C4-2B (cell line): ENCODE results near the gene GRIP1.

Experiments
- H3K27ac ChIP-seq: fragments of 450-650 bp; 2 replicates; pipeline ENCODE4 v1.5.1; 2017
- ZFX ChIP-seq: fragments of 450-650 bp; IDR thresholded peaks from 2 replicates; pipeline ENCODE4 v1.6.1; 2017
- TF ChIP-seq, protein P1 (sequence below): fragments of 450-650 bp; conservative IDR thresholded peaks from 2 replicates; pipeline ENCODE4 v1.5.1; 2017; ENCODE audit warnings: mild to moderate bottlenecking

The GRIP1 gene

DNA sequence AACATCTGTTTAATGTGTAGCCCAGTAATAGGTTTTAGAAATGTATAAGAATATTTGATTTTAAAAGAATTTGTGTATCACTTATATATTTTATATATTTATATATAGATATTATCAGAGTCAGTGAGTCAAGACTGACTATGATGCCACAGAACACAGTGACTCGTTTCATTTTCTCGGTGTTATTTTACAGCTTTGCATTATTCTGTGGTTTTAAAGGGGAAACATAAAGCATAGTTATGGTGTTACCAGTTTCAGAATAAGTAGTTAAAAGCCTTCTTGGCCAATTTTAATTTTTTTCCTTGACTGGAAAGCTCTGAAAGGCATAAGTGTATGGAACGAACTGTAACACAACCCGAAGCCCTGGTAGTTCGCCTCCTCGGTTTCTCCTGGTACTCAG is 91.0 kb downstream of the GRIP1 start:
- H3K27ac ChIP-seq: no peak overlapping the region
- TF ChIP-seq ZFX: no peak
- TF ChIP-seq, protein P1, sequence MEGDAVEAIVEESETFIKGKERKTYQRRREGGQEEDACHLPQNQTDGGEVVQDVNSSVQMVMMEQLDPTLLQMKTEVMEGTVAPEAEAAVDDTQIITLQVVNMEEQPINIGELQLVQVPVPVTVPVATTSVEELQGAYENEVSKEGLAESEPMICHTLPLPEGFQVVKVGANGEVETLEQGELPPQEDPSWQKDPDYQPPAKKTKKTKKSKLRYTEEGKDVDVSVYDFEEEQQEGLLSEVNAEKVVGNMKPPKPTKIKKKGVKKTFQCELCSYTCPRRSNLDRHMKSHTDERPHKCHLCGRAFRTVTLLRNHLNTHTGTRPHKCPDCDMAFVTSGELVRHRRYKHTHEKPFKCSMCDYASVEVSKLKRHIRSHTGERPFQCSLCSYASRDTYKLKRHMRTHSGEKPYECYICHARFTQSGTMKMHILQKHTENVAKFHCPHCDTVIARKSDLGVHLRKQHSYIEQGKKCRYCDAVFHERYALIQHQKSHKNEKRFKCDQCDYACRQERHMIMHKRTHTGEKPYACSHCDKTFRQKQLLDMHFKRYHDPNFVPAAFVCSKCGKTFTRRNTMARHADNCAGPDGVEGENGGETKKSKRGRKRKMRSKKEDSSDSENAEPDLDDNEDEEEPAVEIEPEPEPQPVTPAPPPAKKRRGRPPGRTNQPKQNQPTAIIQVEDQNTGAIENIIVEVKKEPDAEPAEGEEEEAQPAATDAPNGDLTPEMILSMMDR: no peak

DNA sequence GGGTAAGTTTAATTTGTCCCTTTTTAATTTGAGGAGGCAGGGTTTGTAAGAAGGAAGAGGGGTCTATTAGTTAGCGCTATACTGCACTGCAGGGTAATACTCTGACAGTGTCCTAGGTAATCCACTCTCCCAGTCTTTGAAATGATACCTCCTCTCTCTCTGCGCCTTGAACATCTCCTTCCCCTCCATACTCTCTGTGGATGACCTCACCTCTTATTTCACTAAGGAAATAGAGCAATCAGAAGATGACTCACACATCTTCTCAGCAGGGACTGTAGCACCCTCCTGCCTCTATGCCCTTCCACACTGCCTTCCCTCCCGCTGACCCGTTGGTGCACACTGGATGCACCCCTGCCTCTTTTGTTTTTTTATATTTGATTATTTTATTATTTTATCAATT is 94.2 kb downstream of the GRIP1 start:
- TF ChIP-seq, protein P1: no peak
- TF ChIP-seq ZFX: no peak
- H3K27ac ChIP-seq: no peak overlapping the region

DNA sequence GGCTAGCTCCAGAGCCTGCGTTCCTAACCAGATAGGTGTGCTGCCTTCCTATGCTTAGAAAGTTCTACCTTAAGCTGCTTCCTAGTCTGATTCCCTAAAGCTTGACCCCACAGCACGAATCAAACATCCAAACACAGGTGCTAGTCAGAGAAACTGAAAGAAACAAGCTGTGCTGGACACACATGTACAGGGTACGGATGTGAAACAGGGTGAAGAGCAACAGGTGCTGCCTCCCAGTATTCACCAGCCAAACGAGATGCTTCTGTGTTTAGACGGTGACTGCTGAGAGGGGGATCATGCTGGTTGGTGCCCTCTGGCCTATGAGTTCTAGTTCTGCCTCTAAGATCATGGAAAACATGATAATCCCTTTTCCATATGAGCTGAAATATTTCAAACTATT is 105.3 kb downstream of the GRIP1 start:
- TF ChIP-seq ZFX: no peak
- TF ChIP-seq, protein P1: no peak
- H3K27ac ChIP-seq: no peak overlapping the region

DNA sequence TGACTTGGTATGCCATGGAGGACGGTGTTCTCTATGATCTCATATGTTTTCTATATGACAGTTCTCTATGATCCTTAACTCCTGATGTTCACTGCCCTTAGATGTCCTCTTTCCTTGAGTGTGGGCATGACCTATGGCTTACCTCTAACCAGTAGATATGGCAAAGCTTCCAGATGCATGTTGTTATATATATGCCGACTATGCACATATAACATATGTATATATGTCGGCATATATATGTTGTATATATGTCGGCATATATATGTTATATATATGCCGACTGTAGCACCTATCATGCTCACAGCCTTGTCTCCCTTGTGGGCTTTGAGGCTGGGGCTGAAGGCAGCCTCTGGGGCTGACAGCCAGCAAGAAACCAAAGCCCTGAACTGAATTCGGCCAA is 106.0 kb downstream of the GRIP1 start:
- no peak overlapping the region for H3K27ac ChIP-seq
- TF ChIP-seq, protein P1: no peak
- TF ChIP-seq ZFX: no peak

DNA sequence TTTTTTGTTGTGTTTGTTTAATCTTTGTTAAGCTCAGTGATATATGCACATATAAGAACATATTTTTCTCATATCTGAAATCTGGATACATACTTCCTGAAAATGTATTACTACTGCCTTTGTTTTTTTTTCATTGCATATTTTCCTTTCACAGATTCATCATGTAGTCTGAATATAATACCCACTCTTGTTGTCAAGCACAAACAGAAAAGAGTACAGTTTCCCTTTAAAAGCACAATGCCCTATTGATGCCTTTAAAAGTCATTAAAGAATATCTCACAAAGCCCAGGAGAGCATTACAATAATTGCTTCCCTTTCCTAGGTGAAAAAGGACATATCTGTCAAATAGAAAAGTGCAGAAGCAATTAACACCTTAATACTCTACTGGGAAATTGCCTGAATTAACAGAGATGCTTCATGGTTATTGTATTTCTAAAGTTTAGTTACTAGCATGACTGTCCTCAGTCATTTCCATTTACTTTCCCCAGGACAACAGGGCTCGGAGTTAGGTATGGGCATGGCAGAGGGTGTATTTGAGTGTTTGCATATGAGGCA is 107.4 kb downstream of the GRIP1 start:
- H3K27ac ChIP-seq: no peak overlapping the region
- TF ChIP-seq, protein P1: no peak
- TF ChIP-seq ZFX: no peak

DNA sequence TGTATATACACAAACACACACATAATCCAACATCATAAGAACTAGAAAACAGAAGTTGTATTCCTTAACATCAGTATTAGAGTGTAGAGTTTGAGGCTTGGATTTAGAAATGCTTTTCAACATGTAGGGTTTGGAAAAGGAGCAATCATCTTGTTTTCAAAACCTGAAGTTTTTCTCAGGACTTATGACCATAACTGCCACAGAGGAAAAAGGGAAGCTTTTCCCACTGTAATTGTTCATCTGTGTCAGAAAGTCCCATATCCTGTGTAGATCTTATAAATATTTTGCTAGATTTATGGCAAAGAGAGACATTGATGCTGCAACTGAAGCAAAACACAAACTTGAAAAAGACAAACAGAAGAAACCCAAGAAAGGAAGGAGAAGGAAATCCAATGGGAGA is 115.7 kb downstream of the GRIP1 start:
- TF ChIP-seq, protein P1: no peak
- no peak for TF ChIP-seq ZFX
- no peak overlapping the region for H3K27ac ChIP-seq

DNA sequence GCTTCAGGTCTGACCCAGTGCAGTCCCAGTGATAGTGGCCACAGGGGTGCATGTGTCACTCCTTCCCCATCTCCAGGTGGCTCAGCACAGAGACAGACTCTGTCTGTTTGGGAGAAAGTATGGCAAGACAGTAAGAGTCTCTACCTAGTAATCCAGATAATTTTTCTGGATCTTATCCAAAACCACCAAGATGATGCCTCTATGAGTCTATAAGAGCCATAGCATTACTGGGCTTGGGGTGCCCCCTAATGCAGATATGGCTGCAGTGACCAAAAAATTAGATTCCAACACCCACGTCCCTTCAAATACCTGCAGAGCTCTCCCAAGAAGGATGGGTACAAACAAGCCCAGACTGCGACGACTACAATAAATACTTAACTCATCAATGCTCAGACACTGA is 123.8 kb downstream of the GRIP1 start:
- TF ChIP-seq ZFX: no peak
- TF ChIP-seq, protein P1: no peak

More for the DNA sequence above, 123.8 kb downstream of the GRIP1 start:
- no peak overlapping the region for H3K27ac ChIP-seq
